Measurements from ENCODE around the gene FCGR3B.
"Not testable (repeated sequence)": the region's sequence is repeated elsewhere in the genome, so short reads cannot be mapped to it uniquely, and the experiment has no call there.

The FCGR3B gene

DNA sequence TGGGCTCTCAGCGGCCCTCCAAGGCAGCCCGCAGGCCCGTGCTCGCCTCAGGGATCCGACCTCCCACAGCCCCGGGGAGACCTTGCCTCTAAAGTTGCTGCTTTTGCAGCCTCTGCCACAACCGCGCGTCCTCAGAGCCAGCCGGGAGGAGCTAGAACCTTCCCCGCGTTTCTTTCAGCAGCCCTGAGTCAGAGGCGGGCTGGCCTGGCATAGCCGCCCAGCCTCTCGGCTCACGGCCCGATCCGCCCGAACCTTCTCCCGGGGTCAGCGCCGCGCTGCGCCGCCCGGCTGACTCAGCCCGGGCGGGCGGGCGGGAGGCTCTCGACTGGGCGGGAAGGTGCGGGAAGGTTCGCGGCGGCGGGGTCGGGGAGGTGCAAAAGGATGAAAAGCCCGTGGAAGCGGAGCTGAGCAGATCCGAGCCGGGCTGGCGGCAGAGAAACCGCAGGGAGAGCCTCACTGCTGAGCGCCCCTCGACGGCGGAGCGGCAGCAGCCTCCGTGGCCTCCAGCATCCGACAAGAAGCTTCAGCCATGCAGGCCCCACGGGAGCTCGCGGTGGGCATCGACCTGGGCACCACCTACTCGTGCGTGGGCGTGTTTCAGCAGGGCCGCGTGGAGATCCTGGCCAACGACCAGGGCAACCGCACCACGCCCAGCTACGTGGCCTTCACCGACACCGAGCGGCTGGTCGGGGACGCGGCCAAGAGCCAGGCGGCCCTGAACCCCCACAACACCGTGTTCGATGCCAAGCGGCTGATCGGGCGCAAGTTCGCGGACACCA is 25.0 kb downstream of the FCGR3B start:
- DNase-seq (ENCODE audit: low read depth in 2 of 2) = not testable (repeated sequence)

DNA sequence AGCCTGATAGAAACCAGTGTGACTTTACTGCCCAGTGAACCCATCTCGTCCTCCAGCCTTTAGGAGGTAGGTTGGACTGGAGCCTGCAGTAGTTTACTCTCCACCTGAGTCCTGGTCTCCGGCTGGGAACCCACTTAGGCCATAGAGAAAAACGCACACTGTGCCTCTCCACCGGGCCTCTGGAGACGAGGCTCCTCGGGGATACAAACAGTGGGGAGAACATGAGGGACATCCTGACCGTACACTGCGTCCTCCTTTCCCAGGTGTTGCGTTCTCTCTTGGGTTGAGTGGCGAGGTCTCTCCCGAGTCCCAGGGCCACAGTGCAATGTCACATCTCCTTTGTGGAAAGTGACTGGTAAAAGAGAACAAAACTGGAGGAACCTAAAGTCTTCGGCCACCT is 26.0 kb downstream of the FCGR3B start:
- not testable (repeated sequence) for DNase-seq (ENCODE audit: low read depth in 2 of 2)

DNA sequence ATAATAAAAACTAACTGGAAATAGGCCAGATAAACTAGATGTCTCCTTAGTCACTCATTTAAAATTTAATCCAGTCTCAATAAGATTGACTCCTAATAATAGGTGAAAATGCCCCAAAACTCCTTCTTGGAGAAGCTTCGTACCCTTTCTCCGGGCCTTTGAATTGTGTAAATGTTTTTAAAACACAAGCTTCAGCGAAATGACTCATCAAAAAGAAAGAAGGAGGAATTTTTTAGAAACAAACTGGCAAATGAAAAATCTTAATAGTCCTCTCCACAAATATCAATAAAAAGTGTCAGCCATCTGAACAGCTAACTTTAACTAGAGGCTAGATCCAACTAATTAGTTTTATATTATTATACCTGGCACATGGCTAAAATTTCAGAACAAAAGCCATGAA is 33.9 kb downstream of the FCGR3B start:
- DNase-seq (ENCODE audit: low read depth in 2 of 2) = not testable (repeated sequence)

DNA sequence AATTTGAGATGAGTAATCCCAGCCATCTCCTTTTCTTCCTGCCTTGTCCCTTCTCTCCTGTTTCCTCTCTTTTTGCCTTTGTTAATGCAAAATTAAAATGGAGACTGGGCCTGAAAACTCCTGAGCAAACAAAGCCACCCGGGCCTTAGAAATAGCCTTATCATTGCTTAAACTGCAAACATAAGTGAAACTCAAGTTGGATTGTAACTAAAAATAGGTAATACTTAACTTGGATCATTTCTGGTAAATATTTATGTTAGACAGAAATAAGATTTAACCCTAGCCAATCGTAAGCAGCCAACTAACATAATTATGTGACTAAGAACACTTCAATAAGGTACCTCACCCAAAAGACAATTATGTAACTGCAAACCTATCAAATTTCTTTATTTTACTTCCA is 35.4 kb downstream of the FCGR3B start:
- not testable (repeated sequence) for DNase-seq (ENCODE audit: low read depth in 2 of 2)

DNA sequence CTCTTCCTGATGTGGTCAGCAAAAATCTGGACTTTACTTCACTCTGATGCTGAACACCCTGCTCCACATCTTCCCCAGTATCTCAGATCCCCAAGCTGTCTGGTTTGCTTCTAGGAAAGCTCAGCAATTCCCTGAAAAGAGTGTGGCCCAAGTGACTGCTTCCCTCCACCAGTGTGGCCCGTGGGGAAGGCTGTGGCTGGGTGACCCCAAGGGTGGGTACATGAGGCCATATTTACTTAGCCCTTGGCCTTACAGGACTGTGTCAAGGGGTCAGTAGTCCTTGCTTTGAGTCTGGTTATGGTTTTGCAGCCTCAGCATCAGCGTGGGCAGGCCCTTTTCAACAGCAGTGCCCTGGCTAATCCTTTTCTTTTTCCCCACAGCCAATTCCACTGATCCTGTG is 35.8 kb downstream of the FCGR3B start:
- DNase-seq (ENCODE audit: low read depth in 2 of 2) = not testable (repeated sequence)

DNA sequence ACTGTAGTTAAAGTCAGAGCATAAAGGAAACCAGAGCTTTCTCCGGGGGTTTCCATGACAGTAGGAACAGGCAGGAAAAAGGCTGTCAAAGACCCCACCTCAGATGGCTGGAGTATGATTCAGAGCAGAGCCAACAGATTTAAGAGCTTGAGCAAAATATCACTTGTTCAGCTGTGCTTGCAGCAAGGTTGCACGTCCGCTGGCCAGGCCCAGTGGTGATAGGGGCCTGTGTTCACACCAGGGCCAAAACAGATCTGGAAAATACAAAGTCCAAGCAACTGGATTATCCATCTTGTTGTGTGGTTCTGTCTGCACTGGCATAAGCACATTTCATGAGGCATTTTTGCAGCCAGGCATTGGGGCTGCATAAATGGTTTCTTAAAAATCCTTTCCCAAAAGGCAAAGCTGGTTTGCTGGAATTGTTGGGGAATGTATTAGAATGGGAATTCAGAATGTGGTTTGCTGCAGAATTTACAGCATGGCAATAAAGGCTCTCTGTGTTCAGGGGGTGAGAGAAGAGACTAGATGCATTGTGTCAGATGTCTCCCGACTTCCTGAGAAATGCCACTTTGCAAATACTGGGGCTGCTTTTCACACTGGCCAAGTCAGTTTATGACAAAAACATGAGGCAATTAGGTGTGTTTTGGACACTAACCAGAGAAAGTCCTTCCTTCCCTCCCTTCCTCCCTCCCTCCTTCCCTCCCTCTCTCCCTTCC is 36.5 kb downstream of the FCGR3B start:
- DNase-seq (ENCODE audit: low read depth in 2 of 2) = not testable (repeated sequence)

DNA sequence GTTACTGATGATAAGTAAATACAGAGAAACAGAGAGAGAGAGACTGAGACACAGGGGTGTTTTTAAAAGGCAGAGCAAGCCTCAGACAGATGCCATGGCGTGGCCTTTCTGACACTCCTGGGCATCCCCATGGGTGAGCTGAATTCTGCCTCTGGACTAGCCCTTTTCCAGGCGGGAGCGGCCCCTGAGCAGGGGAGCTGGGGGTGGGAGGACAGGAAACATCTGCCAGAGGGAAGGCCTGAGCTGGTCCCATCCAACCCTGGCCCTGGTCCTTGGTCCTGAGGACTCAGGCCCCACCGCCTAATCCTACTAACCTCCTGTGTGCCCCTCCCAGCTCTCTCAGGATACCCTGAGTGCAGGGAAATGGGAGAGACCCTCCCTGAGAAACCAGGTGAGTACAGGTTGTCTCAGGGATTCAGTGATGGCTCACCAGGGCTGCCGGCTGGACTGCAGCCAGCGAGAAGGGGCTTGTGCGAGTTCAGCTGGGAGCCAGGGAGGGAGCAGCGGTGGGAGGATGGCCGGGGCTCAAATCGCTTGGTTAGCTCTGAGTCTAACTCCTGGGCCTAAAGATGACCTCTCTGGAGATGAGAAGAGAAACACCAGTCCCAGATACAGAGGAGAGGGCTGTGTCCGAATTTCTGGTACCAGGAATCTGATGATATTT is 37.8 kb downstream of the FCGR3B start:
- not testable (repeated sequence) for DNase-seq (ENCODE audit: low read depth in 2 of 2)

DNA sequence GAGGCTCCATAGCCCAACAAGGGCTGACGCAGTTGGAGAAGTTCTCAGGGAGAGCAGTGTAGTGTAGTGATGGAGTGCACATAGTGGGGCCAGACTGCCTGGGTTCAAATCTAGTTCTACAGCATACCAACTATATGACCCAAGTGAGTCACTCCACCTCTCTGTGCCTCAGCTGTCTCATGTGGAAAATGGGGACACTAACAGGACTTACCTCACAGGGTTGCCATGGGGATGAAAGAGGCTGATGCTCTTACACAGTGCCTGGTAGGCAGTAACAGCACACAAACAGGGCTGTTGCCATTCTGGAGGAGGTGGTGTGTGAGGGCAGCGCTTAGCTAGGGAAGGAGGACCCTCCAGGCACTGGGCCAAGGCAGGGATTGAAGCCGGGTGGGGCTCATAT is 38.4 kb downstream of the FCGR3B start:
- not testable (repeated sequence) for DNase-seq (ENCODE audit: low read depth in 2 of 2)

DNA sequence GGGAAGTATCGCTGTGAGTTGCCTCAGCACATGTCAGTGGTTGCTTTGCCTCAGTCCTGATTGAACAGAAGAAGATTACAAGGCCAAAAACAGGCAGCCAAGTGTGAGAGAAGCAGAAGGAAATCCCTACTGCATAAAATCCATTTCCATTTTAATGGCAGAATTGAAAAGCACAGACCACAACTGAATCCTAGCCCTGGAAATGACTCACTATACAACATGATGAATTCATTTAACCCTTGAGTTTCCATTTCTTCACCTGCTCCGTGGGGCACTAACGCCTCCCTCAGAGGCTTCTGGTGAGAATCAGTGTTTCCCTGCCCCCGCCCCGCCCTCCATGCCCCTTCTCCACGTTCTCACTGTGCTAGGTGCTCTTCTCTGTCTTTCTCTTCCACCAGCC is 41.1 kb downstream of the FCGR3B start:
- not testable (repeated sequence) for DNase-seq (ENCODE audit: low read depth in 2 of 2)

DNA sequence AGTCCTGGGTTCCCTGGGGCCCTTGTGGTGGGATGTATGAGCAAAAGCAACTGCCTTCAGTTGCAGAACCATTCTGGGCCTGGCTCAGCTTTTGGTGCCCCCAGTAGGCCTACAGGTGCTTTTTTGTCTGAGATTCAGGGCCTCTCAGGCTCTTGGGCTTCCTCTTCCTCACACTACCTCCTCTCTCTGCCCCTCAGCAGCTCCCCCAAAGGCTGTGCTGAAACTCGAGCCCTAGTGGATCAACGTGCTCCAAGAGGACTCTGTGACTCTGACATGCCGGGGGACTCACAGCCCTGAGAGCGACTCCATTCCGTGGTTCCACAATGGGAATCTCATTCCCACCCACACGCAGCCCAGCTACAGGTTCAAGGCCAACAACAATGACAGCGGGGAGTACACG is 41.6 kb downstream of the FCGR3B start:
- not testable (repeated sequence) for DNase-seq (ENCODE audit: low read depth in 2 of 2)

DNA sequence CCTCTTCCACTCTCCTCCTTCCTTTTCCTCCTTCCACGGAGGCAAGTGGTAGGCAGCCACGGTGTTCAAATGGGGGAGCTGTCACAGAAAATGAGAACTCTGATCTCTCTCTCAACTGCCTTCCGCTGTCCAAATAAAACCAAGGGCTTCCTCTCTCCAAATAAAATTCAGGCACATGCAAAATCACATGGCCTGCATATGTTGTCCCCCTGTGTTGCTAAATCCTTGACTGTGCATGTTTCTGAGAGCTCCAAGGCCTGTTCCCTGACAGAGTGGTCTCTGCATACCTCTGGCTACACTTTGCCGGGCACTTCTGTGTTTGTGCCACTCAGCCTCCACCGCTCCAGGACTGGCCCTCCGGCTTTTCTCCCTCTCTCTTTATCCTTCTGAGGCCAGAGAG is 42.4 kb downstream of the FCGR3B start:
- DNase-seq (ENCODE audit: low read depth in 2 of 2) = not testable (repeated sequence)

DNA sequence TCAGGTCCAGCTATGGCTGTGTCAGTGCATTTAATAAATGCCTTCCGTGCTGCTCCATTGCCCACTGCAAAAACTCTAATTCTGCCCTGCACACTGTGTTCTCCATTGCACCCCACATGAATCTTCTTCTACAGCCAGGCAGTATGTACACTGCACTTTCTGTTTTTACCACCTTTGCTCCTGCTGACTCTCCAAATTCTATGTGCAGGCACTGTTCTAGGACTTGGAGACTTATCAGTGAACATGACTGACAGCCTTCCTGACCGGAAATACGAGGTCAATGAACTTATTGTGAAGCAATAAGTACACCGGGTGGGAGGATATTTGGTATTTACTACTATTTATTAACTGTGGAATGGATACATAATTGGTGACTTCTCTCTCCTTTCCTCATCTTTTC is 48.1 kb downstream of the FCGR3B start:
- DNase-seq (ENCODE audit: low read depth in 2 of 2) = not testable (repeated sequence)

DNA sequence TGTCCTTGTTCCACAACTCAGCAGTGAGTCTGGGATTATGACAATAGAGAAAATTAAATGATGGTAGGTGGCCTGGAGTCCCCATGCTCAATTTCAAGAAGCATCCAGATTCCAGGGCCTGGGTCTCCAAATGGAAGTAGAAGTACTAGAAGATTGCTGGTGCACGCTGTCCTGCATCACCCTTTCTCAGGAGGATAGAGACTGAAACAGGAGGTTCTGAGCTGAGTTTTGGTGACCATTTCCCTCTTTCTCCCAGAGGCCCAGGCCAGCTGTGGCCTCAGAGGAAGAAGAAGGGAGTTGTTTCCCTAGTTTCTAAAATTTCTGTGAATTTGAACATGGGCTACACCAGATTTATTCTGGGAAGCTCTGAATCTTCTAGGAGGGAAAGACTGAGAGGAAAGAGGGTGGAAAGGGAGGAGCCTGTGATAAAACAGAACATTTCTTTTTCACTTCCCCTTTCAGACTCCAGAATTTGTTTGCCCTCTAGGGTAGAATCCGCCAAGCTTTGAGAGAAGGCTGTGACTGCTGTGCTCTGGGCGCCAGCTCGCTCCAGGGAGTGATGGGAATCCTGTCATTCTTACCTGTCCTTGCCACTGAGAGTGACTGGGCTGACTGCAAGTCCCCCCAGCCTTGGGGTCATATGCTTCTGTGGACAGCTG is 50.0 kb downstream of the FCGR3B start:
- DNase-seq (ENCODE audit: low read depth in 2 of 2) = not testable (repeated sequence)

DNA sequence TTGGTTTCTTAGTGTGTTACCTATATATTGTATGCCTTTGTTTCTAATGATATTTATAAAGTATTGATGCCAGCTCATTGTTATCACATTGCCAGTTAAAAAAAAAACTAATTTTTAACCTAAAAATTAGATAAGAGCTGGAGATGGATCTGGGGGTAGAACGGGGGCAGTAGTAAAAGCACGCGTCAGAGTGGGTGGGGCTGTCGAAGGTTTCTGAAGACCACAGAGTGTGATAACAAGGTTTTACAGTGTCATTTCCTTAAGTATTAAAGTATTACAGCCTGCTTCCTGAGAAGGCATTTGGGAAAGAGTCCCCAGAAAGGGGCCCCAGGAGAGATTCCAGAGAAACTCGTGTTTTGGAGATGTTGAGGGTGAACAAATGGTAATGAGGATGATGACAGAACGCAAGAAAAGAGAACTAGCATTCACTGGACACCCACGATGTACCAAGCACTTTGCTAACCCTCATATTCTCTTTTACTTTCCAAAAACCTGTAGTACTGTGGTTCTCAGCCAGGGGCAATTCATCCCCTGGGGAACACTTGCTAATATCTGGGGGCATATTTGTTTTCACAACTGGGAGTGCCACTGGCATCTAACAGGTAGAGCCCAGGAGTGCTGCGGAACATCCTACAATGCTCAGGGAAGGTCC is 51.0 kb downstream of the FCGR3B start:
- not testable (repeated sequence) for DNase-seq (ENCODE audit: low read depth in 2 of 2)

DNA sequence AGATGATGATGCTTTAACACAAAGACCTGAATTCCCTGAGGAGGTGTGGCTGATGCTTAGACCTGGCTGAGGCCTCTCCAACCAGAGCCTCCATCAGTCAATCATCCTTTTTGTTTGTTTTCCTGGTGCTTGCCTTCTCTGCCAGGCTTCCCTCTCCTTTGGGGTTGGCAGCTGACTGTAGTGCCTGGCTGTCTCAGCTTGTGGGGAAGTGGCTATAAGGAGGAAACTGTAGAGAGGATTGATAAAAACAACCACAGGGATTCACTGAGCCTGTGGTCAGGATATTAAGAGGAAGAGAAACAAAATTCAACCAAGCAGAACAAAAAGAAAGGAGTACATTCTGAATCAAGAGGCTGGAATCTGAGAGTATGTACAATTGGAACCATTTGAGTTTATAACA is 54.3 kb downstream of the FCGR3B start:
- not testable (repeated sequence) for DNase-seq (ENCODE audit: low read depth in 2 of 2)
